CMK (cell line): ENCODE data around the gene WDR86.

Experiments used
- DNase-seq: peaks from one replicate; pipeline ENCODE4 v3.0.0-alpha.2; 2010; ENCODE audit warnings: low read depth

WDR86 gene

GRCh38 chr7:151409667-151410404, at the start of gene WDR86:
WDR86 (minus strand) TSS chr7:151410038; CDS start chr7:151409589, 449 bp downstream.
- no peak for DNase-seq

GRCh38 chr7:151457534-151457933, 47.7 kb upstream of the WDR86 start:
- DNase-seq, result no peak

DNA sequence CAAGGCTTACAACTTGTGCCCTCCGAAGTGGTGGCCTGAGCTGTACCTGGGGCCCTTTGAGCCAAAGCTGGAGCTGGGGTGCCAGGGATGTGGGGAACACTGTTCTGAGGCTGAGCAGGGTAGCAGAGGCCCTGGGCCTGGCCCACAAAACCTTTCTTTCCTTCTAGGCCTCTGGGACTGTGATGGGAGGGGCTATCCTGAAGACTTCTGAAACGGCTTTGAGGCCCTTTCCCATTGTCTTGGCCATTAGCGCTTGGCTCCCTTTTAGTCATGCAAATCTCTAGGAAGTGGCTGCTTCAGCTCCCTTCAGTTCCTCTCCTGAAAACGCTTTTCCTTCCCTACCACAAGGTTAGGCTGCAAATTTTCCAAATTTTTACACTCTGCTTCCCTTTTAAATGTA, 46.9 kb upstream of the WDR86 start:
- no peak for DNase-seq

DNA sequence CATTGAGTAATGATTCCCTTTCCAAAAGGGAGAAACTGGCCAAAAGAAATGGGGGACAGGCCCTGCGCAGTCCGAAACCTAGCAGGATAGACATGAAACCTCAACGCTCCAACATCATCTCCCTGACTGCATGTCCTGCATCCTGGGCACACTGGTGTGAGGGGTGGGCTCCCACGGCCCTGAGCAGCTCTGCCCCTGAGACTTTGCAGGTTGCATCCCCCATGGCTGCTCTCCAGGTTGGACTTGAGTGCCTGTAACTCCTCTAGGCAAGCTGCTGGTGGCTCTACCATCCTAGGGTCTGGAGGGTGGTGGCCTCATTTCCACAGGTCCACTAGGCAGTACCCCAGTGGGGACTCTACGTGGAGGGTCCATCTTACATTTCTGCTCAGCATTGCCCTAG, 46.4 kb upstream of the WDR86 start:
- DNase-seq, result no peak

DNA sequence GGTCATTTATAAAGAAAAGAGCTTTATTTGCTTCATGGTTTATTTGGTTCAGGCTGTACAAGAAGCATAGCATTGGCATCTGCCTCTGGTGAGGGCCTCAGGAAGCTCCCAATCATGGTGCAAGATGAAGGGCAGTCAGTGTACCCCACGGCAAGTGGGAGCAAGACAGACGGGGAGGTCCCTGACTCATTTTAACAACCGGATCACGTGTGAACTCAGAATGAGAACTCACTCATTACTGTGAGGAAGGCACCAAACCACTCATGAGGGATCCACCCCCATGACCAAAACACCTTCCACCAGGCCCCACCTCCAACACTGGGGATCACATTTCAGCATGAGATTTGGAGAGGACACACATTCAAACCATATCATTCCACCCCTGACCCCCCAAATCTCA, 45.9 kb upstream of the WDR86 start:
- DNase-seq, result no peak

GRCh38 chr7:151454932-151455530, 45.2 kb upstream of the WDR86 start:
- no peak for DNase-seq

- DNase-seq, result no peak
These were observed 44.5 kb upstream of the WDR86 start for GRCh38 chr7:151454305-151454704.

DNA sequence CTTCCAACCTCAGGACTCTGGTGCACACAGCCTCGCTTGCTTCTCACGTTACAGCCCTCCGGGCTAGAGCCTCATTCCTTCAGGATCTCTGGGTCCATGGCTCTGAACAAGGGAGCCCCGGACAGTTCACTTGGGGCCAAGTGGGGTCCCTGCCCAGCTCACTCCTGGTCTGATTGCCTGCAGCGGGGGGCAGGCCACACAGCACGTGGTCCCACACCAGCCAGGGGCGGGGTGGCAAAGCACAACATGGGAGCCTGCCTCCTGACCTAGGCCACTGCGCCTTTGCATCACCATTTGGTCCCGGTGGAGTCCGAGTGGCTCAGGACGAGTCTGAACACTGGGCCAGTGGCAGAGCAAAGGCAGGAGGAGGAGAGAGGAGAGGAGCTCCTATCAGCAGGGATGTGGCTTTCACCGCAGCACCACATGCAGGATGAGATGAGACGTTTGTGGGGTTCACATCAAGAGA, 43.5 kb upstream of the WDR86 start:
- DNase-seq, result no peak

- DNase-seq, result no peak
These were observed 43.0 kb upstream of the WDR86 start for GRCh38 chr7:151452680-151453325.

- no peak for DNase-seq
These were observed 42.1 kb upstream of the WDR86 start for GRCh38 chr7:151451626-151452571.

DNA sequence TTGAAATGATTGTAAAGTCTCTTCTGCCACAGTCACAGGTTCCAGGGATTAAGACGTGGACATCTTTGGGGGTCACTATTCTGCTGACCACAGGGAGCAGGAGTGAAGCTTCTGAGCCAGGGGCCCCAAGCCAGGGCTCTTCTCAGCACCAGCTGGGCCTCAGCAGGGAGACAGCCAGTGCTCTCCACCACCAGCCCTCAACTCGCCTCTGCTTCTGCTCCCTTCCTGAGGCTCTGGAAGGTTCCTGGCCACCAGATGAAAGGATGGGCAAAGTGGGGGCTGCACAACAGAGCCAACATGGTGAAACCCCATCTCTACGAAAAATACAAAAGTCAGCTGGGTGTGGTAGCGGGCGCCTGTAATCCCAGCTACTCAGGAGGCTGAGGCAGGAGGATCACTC, 41.3 kb upstream of the WDR86 start:
- no peak for DNase-seq

GRCh38 chr7:151449990-151450389, 40.2 kb upstream of the WDR86 start:
- no peak for DNase-seq

- DNase-seq, result no peak
These were observed 38.7 kb upstream of the WDR86 start for GRCh38 chr7:151448261-151449252.

GRCh38 chr7:151447901-151448260, 38.0 kb upstream of the WDR86 start:
- DNase-seq, result no peak

- DNase-seq, result no peak
These were observed 37.5 kb upstream of the WDR86 start for GRCh38 chr7:151447312-151447711.

- DNase-seq, result no peak
These were observed 36.6 kb upstream of the WDR86 start for GRCh38 chr7:151446412-151446811.

GRCh38 chr7:151444632-151445031, 34.8 kb upstream of the WDR86 start:
- no peak for DNase-seq

- no peak for DNase-seq
These were observed 33.1 kb upstream of the WDR86 start for GRCh38 chr7:151442776-151443496.

DNA sequence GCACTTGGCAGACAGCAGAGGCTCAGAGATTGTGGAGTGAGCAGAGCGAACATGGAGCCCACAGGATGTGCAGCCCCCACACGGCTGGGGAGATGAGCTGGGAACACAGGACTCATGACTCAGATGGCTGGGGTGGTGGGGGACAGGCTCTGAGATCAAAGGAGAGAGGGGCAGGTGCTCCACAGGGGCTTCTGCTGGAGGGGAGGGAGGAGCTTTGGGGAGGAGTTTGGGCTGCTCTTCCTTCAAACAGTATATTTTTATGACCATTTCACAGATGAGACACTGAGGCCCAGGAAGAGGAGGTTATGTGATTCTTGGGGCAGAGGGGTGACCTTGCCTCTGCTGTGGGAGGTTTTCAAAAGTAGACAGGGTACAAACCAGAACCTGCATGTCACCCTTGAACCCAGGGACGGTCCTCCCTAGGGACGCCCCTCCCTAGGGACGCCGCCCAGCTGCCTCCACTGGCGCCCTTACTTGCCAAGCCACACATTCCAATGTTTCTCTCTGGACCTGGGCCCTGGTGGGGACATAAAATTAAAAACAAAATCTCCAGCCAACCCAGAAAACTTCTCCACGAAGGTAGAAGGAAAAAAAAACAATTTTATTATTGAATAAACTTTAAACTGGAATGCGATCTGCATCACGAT, 31.1 kb upstream of the WDR86 start:
- no peak for DNase-seq
